HepG2 (cell line): ENCODE results near the gene SOS2. TPM values are rescaled to one million over a fixed set of nuclear protein-coding genes. Genes with fewer than 3 reads are reported as not detected.

Experiments used
- ATAC-seq: fragments of 200-7000 bp; cut with Tn5 transposase; 3 replicates; pipeline ENCODE4 v1.9.1; 2020; ENCODE audit warnings: mild to moderate bottlenecking, moderate library complexity
- BruUV-seq: library from RNA; stranded (reverse); fragments of 400-500 nt; replicated peaks from 2 replicates; lab custom pipeline; 2021; lab: Mats Ljungman, UMichigan
- CTCF ChIA-PET: fragments of 300-600 bp; formaldehyde crosslinking; extraction: SDS; loops from one replicate; lab custom pipeline; 2021; ENCODE audit warnings: low total read pairs, inconsistent platforms, low intra/inter-chr PET ratio; lab: Yijun Ruan, JAX
- POLR2A ChIA-PET: fragments of 350-600 bp; sonication (Branson Sonifier 250); formaldehyde crosslinking; loops from one replicate; lab custom pipeline; 2020; ENCODE audit warnings: antibody characterized with exemption, inconsistent platforms; lab: Yijun Ruan, JAX
- DNase-seq: peaks from one replicate; pipeline ENCODE4 v3.0.0-alpha.2; 2015; ENCODE audit warnings: low spot score
- FAIRE-seq: peaks from 3 replicates; lab custom pipeline; 2011; peaks lifted over from hg19 to GRCh38; lab: Jason Lieb, UNC
- H2AFZ ChIP-seq: one replicate; pipeline ENCODE4 v1.6.1; 2011; ENCODE audit warnings: low read length, inconsistent platforms
- H3K27ac ChIP-seq: fragments of 300-600 bp; 3 replicates; pipeline ENCODE4 v1.8.0; 2011; ENCODE audit warnings: mixed run types, mild to moderate bottlenecking, mixed read lengths, low read length, inconsistent platforms; ENCODE audit not compliant: insufficient read depth; ENCODE audit errors: extremely low read length
- H3K27me3 ChIP-seq, 2 experiments: fragments of 200-600 bp in 1 of 2; 2 replicates in 1 of 2; 3 replicates in 1 of 2; pipeline versions ENCODE4 v1.6.0 to v1.8.0; 2011; ENCODE audit warnings: low read length in 2 of 2, mild to moderate bottlenecking in 2 of 2, moderate library complexity in 2 of 2, inconsistent platforms in 1 of 2; ENCODE audit not compliant: insufficient read depth in 2 of 2, control insufficient read depth in 1 of 2
- H3K36me3 ChIP-seq, 2 experiments: fragments of 200-600 bp in 1 of 2; replicated peaks in 1 of 2; 2 replicates in 1 of 2; 3 replicates in 1 of 2; pipeline versions ENCODE4 v1.5.1 to v1.8.0; 2011; ENCODE audit warnings: low read length in 2 of 2, inconsistent platforms in 1 of 2; ENCODE audit not compliant: insufficient read depth in 2 of 2, control insufficient read depth in 1 of 2
- H3K4me1 ChIP-seq: 2 replicates; pipeline ENCODE4 v1.5.1; 2012; ENCODE audit warnings: low read length, inconsistent platforms; ENCODE audit not compliant: insufficient read depth
- H3K4me2 ChIP-seq: 2 replicates; pipeline ENCODE4 v1.6.0; 2011; ENCODE audit warnings: low read depth, low read length, inconsistent platforms
- H3K4me3 ChIP-seq, 3 experiments: fragments of 200-600 bp in 1 of 3; sonication (generic), shearing (Covaris generic) in 1 of 3; replicated peaks in 1 of 3; 2 replicates each; pipeline ENCODE4 v1.5.1; 2011 to 2016; ENCODE audit warnings: low read length in 3 of 3, inconsistent platforms in 2 of 3, low read depth in 2 of 3, mild to moderate bottlenecking in 2 of 3, control low read depth in 1 of 3, mixed read lengths in 1 of 3; ENCODE audit not compliant: insufficient read depth in 1 of 3
- H3K79me2 ChIP-seq: one replicate; pipeline ENCODE4 v1.6.1; 2011; ENCODE audit warnings: low read length, inconsistent platforms; ENCODE audit not compliant: insufficient read depth
- H3K9ac ChIP-seq: 2 replicates; pipeline ENCODE4 v1.6.0; 2011; ENCODE audit warnings: mild to moderate bottlenecking, low read depth, low read length, inconsistent platforms; ENCODE audit not compliant: insufficient read depth
- H3K9me3 ChIP-seq: 2 replicates; pipeline ENCODE4 v1.5.1; 2012; ENCODE audit warnings: mild to moderate bottlenecking, low read length
- H4K20me1 ChIP-seq: 2 replicates; pipeline ENCODE4 v1.6.0; 2011; ENCODE audit warnings: inconsistent platforms, mild to moderate bottlenecking, low read length, moderate library complexity; ENCODE audit not compliant: insufficient read depth
- ELF1 ChIP-seq: sonication (generic); formaldehyde crosslinking; IDR thresholded peaks from 2 replicates; pipeline ENCODE4 v1.4.0; 2020; ENCODE audit warnings: missing genetic modification reagents
- ISX ChIP-seq: sonication (generic); formaldehyde crosslinking; conservative IDR thresholded peaks from 2 replicates; pipeline ENCODE4 v1.5.0; 2020; ENCODE audit warnings: missing genetic modification reagents
- KDM5A ChIP-seq: fragments of 200-600 bp; sonication (generic); IDR thresholded peaks from 2 replicates; pipeline ENCODE4 v1.7.0; 2018; ENCODE audit warnings: antibody characterized with exemption, mild to moderate bottlenecking, low read length, borderline replicate concordance
- KMT2B ChIP-seq: IDR thresholded peaks from 2 replicates; pipeline ENCODE4 v1.6.1; 2016; ENCODE audit warnings: missing genetic modification reagents, missing compliant biosample characterization
- SIX4 ChIP-seq: sonication (generic); formaldehyde crosslinking; IDR thresholded peaks from 2 replicates; pipeline ENCODE4 v1.4.0; 2020; ENCODE audit warnings: missing genetic modification reagents
- ZBTB3 ChIP-seq: sonication (generic); formaldehyde crosslinking; IDR thresholded peaks from 2 replicates; pipeline ENCODE4 v1.4.0; 2020; ENCODE audit warnings: low read depth, mild to moderate bottlenecking, moderate library complexity, missing genetic modification reagents, borderline replicate concordance
- ZNF30 ChIP-seq: sonication (generic); formaldehyde crosslinking; IDR thresholded peaks from 2 replicates; pipeline ENCODE4 v1.5.0; 2020; ENCODE audit warnings: mild to moderate bottlenecking, missing genetic modification reagents
- ZNF569 ChIP-seq: sonication (generic); formaldehyde crosslinking; IDR thresholded peaks from 2 replicates; pipeline ENCODE4 v1.5.0; 2020; ENCODE audit warnings: mild to moderate bottlenecking, missing genetic modification reagents, moderate library complexity, borderline replicate concordance
- WGBS: methylation state at CpG from one replicate; pipeline ENCODE4 v1.1.6; 2017; ENCODE audit warnings: low lambda C conversion rate; 5-methylcytosine and 5-hydroxymethylcytosine counted together
- in situ Hi-C: cut with HindIII; loops from 2 replicates; pipeline ENCODE4 v1.10.0; 2017; ENCODE audit warnings: low pct_unique_long_range_greater_than_20kb; ENCODE audit not compliant: extremely low pct_ligation_motif_present
- intact Hi-C: fragments of 100-400 bp; cut with micrococcal nuclease; formaldehyde crosslinking; loops from one replicate; pipeline ENCODE4 v1.10.0; 2022; ENCODE audit not compliant: unreplicated experiment
- polyA plus RNA-seq, 8 experiments: library from polyadenylated mRNA; depleted of rRNA in 3 of 8; stranded (reverse) in 7 of 8; unstranded in 1 of 8; fragments of >200 nt; fragmentation: Illumina TruSeq in 4 of 8; extraction: Trizol in 4 of 8; gene quantifications; 2 replicates each; pipeline versions ENCODE4 v1.2.1 to v1.2.3, GENCODE V29; 2011 to 2016; ENCODE audit warnings: low read depth in 4 of 8, missing spikeins in 1 of 8, mixed read lengths in 1 of 8; ENCODE audit not compliant: insufficient read depth in 1 of 8
- total RNA-seq, 5 experiments: library from RNA; depleted of rRNA; stranded (reverse); fragments of >200 nt; fragmentation: Illumina TruSeq; extraction: Trizol; gene quantifications; 2 replicates each; pipeline ENCODE4 v1.2.3, GENCODE V29; 2016; ENCODE audit warnings: low read depth in 1 of 5

SOS2 gene
- total and polyA plus RNA-seq, 2 of the 13 experiments (the other 11 are each of a cell fraction or from before 2014, with no cell fraction given): 9.3 to 12.1 TPM

GRCh38 chr14:50232276-50232642 is 881 bp upstream of the SOS2 start:
- H3K27ac ChIP-seq: peak overlapping the region; percentile 97
- H3K4me3 ChIP-seq: peak overlapping the region; percentile 77 to 90 (median 87)
- WGBS: 3% methylated on average over 13 of the region's 13 CpGs
- in situ Hi-C loops: loop anchor here (25.0 kb wide), 1 partner anchor 370 kb away; the partner anchor contains the start of gene NEMF
- H3K4me2 ChIP-seq: peak overlapping the region; percentile 85
- peaks cover 30% of the 10 kb centered on the region for H3K79me2 ChIP-seq
- TSS peak; percentile 93 for BruUV-seq
- H2AFZ ChIP-seq: peak overlapping the region; percentile 90
- peaks cover 37% of the 10 kb centered on the region for H3K4me1 ChIP-seq
- ChIA-PET CTCF (no interaction called here), POLR2A (interaction anchor here (0.9 to 1.5 kb wide), 2 partner anchors 15 to 80 kb away, joined by 5 read pairs; no protein-coding TSS in a partner anchor)
- TF ChIP-seq ZNF30 (CRISPR knock-in tag) (0 out of 2 replicates have a peak, but pooled peaks have one; percentile 24), KMT2B (CRISPR knock-in tag) (peak; percentile 10; the same call in 1 of the 2 replicates), KDM5A (0 out of 2 replicates have a peak, but pooled peaks have one; percentile 14), ISX (no peak), ZNF569 (CRISPR knock-in tag) (0 out of 2 replicates have a peak, but pooled peaks have one; percentile 5), ELF1 (CRISPR knock-in tag) (0 out of 2 replicates have a peak, but pooled peaks have one; percentile 1), ZBTB3 (CRISPR knock-in tag) (no peak), SIX4 (CRISPR knock-in tag) (no peak)
- DNase-seq: no peak
- H3K9me3 ChIP-seq: no peaks in the 10 kb centered on the region; the same call in 1 of the 2 replicates
- H3K36me3 ChIP-seq: no peaks in the 10 kb centered on the region
- ATAC-seq: peak; percentile 60
- H3K9ac ChIP-seq: peak overlapping the region; percentile 81
- intact Hi-C loops: loop anchor here (2.0 to 5.0 kb wide), 2 partner anchors 81 to 300 kb away; partner anchors contain the start of genes DMAC2L, L2HGDH and MAP4K5
- H4K20me1 ChIP-seq: no peaks in the 10 kb centered on the region
- no peak for FAIRE-seq
- no peaks in the 10 kb centered on the region for H3K27me3 ChIP-seq
